ENCODE data around the gene GFM1. TPM values are rescaled to one million over a fixed set of nuclear protein-coding genes. Genes with fewer than 3 reads are reported as not detected.
"Not testable (repeated sequence)": the region's sequence is repeated elsewhere in the genome, so short reads cannot be mapped to it uniquely, and the experiment has no call there.

The GFM1 gene
- total RNA-seq, 4 donors from 2014 or later = 62.3 to 96.1 (median 66.1) TPM

GRCh38 chr3:158683230-158683962 is 39.1 kb downstream of the GFM1 start:
- TF ChIP-seq POLR2A (IDR thresholded peaks at IDR 0.05) (no peak), CTCF (IDR thresholded peaks at IDR 0.05) (no peak)
- no peak for DNase-seq
- no peak overlapping the region for H3K4me3 ChIP-seq (replicated peaks in 1 of 3)
- no peaks in the 10 kb centered on the region for H3K27me3 ChIP-seq
- intact Hi-C loops (cut with DNase I) = no loop called here
- H3K27ac ChIP-seq = no peak overlapping the region
- no peaks in the 10 kb centered on the region for H3K9me3 ChIP-seq
- H3K4me1 ChIP-seq = no peaks in the 10 kb centered on the region
- no peaks in the 10 kb centered on the region for H3K36me3 ChIP-seq
- WGBS, 2 donors = 96% methylated on average over 5 of the region's 5 CpGs

- DNase-seq = no peak
- TF ChIP-seq CTCF (IDR thresholded peaks at IDR 0.05) = no peak
- TF ChIP-seq POLR2A (IDR thresholded peaks at IDR 0.05) = no peak
- intact Hi-C loops (cut with DNase I) = no loop called here
These were observed 40.8 kb downstream of the GFM1 start for GRCh38 chr3:158685159-158685558.

GRCh38 chr3:158693866-158694456 is 49.6 kb downstream of the GFM1 start:
- H3K27ac ChIP-seq; H3K9me3 ChIP-seq; DNase-seq; H3K4me3 ChIP-seq (replicated peaks in 1 of 3); H3K4me1 ChIP-seq; H3K27me3 ChIP-seq; intact Hi-C loops (cut with DNase I); H3K36me3 ChIP-seq: not testable (repeated sequence)
- 33 to 99% methylated on average over 3 of the region's 3 CpGs for WGBS, 2 donors

More at GRCh38 chr3:158685159-158685558, 40.8 kb downstream of the GFM1 start:
- 85 to 86% methylated on average over 2 of the region's 2 CpGs for WGBS, 2 donors
- no peaks in the 10 kb centered on the region for H3K36me3 ChIP-seq
- no peaks in the 10 kb centered on the region for H3K27me3 ChIP-seq
- H3K4me3 ChIP-seq (replicated peaks in 1 of 3) = no peak overlapping the region
- no peaks in the 10 kb centered on the region for H3K4me1 ChIP-seq
- no peak overlapping the region for H3K27ac ChIP-seq
- no peaks in the 10 kb centered on the region for H3K9me3 ChIP-seq

GRCh38 chr3:158696618-158697017 is 52.3 kb downstream of the GFM1 start:
- no peak for TF ChIP-seq POLR2A (IDR thresholded peaks at IDR 0.05)
- TF ChIP-seq CTCF (IDR thresholded peaks at IDR 0.05) = no peak
- H3K36me3 ChIP-seq = peaks cover under 1 to 4% of the 10 kb centered on the region in 2 donors
- no peaks in the 10 kb centered on the region for H3K4me1 ChIP-seq
- no peak for DNase-seq
- no peak overlapping the region for H3K27ac ChIP-seq
- intact Hi-C loops (cut with DNase I) = no loop called here
- H3K4me3 ChIP-seq (replicated peaks in 1 of 3) = no peak overlapping the region
- H3K9me3 ChIP-seq = no peaks in the 10 kb centered on the region
- WGBS, 2 donors = 73 to 76% methylated on average over 2 of the region's 2 CpGs
- H3K27me3 ChIP-seq = no peaks in the 10 kb centered on the region

GRCh38 chr3:158700559-158700958 is 56.2 kb downstream of the GFM1 start:
- intact Hi-C loops (cut with DNase I) = no loop called here
- TF ChIP-seq CTCF (IDR thresholded peaks at IDR 0.05) (no peak), POLR2A (IDR thresholded peaks at IDR 0.05) (no peak)
- Histone ChIP-seq H3K27me3 (no peaks in the 10 kb centered on the region), H3K9me3 (no peaks in the 10 kb centered on the region), H3K4me3 (replicated peaks in 1 of 3) (no peak overlapping the region), H3K27ac (no peak overlapping the region), H3K4me1 (no peaks in the 10 kb centered on the region), H3K36me3 (no peaks in the 10 kb centered on the region)
- no peak for DNase-seq
